ENCODE data around the gene MFAP1.

Gene MFAP1

GRCh38 chr15:43776101-43776717, 48.3 kb downstream of the MFAP1 start:
- no peak for DNase-seq (ENCODE audit: low read depth)

DNA sequence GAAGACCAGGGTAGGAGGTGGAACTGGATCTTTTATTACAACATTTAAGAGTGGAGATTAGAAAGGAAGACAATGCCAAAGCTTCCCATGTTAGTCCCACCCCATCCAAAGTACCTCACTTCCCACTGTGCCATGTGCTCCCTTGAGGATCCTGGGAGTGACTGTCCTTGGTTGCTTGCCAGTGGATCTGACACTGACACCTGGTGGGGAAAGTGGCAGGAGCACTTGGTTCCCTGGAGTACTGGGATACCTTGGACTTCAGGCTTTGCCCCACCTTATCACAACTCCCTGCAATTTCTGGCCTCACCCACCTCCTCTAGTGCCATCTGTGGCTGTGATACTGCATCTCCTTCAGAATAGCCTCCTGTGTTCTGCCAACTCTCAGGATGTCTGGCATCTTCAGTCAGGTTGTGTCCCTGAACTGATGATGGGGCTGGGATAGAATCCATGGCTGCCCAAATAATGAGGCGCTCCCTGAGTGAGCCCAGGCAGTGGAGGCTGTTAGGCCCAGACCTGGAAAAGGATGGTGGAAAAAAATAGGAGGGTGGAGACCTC, 49.0 kb downstream of the MFAP1 start:
- no peak for DNase-seq (ENCODE audit: low read depth)

DNA sequence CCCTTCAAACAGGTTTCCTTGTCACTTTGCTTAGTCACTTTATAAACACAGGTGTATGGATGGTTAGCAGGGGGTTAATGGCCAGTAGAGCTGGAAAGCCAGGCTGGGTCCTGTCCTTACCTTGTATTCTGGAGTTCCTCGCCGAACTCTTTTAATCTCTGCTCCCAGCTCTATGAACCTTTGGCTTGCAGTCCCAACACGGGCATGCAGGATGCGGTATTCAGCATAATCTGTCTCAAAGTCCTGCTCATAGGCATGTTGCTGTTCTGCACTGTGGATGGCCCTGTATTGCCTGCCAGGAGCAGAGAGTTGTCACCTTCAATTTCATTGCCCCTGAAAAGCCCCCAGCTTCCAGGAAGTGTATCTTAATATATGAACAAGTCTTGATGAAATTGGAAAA, 50.4 kb downstream of the MFAP1 start:
- DNase-seq (ENCODE audit: low read depth), result no peak

DNA sequence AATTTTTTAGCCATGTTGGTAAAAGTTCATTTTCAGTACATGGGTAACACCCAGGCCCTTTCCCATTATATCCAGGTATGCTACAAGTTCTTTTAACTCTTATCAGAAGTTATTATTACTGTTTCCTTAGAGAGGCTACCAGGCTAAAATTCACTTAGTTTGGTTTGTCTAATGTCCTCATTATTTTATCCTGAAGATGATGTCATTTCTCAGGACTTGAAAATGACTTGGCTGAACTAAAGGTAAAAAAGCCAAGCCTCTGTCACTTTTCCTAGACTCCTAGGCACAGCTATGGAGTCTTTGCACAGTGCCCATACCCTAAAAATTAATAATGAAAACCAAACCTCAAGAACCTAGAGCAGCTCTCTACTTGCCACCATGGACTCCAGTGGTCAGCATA, 51.9 kb downstream of the MFAP1 start:
- DNase-seq (ENCODE audit: low read depth), result no peak

GRCh38 chr15:43771816-43772215, 52.7 kb downstream of the MFAP1 start:
- DNase-seq (ENCODE audit: low read depth), result no peak

DNA sequence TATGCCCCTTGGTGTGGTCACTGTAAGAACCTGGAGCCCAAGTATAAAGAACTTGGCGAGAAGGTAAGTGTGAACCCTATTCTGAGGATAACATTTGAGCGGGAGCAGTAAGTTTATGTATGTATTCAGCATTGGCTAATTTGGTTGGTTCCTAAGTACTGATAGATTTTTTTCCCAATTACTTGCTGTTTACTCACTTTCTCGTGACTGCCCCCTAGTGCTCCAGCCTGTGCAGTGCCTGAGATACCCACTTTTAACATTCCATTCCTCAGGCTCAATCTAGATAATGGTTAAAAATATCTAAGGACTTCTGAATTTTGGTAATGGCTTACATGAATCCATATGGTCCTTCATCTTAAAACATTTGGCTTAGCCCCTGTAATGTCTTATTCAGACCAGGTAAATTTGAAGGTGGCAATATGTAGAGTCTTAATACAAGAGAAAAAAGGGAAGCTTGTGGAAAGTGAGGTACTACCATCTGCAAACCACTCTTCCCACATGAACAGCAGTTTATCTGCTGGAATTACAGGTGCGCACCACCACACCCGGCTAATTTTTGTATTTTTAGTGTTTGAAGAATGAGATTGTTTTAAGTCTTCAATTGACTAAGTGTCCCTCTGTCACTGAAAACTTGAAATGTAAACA, 54.8 kb downstream of the MFAP1 start:
- DNase-seq (ENCODE audit: low read depth), result peak; percentile 44

- no peak for DNase-seq (ENCODE audit: low read depth)
Observed at GRCh38 chr15:43763819-43764446, 60.6 kb downstream of the MFAP1 start.

DNA sequence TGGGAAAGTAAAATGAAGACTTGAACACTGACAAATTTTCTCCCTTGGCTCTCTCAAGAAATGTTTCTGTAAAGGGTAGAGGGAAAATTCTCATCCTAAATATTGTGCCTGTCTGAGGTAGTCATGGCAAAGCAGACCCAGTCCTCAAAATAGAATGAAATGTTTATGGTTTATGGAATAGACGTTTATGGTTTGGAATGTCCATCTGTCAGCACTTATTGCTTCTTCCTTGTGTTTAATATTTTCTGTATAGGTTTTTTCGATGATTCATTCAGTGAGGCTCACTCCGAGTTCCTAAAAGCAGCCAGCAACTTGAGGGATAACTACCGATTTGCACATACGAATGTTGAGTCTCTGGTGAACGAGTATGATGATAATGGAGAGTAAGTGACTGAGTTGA, 61.7 kb downstream of the MFAP1 start:
- no peak for DNase-seq (ENCODE audit: low read depth)
